HTERT RPE-1 (cell line): Measurements from ENCODE around the gene NCBP2.

Experiments used
- in situ Hi-C: fragments of 300-500 bp; cut with MboI; formaldehyde crosslinking; loops from 4 replicates; pipeline ENCODE4 v1.14.3; 2020; ENCODE audit warnings: low sequenced_read_pairs

NCBP2 gene

DNA sequence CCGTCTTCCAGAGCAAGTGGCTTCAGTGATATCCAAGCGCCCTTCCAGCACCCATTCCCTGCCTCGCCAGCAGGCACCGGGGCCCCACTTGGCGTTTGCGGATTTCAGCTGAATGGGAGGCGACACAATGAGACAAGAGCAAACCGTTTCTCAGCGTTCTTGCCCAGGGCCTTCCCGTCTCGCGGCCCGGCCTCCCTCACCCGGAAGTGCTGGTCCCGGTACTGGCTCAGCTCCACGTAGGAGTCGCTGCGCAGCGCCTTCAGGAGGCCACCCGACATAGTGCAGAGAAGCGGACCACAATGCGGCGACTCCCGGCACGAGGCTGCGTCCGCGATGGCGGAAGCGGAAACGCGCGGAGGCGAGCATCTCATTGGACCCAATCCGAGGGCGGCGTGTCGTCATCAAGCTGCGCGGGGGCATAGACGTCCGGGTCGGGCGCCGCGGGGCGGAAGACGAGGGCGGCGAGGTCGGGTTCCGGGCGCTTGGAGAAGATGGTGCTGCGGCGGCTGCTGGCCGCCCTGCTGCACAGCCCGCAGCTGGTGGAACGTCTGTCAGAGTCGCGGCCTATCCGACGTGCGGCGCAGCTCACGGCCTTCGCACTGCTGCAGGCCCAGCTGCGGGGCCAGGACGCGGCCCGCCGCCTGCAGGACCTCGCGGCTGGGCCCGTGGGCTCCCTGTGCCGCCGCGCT lies at the start of gene NCBP2:
TSS of gene NCBP2 (minus strand) at position 303 of the 689 bp plus-strand sequence. CDS start at position 278, 25 bp downstream.
- in situ Hi-C loops: no loop called here

DNA sequence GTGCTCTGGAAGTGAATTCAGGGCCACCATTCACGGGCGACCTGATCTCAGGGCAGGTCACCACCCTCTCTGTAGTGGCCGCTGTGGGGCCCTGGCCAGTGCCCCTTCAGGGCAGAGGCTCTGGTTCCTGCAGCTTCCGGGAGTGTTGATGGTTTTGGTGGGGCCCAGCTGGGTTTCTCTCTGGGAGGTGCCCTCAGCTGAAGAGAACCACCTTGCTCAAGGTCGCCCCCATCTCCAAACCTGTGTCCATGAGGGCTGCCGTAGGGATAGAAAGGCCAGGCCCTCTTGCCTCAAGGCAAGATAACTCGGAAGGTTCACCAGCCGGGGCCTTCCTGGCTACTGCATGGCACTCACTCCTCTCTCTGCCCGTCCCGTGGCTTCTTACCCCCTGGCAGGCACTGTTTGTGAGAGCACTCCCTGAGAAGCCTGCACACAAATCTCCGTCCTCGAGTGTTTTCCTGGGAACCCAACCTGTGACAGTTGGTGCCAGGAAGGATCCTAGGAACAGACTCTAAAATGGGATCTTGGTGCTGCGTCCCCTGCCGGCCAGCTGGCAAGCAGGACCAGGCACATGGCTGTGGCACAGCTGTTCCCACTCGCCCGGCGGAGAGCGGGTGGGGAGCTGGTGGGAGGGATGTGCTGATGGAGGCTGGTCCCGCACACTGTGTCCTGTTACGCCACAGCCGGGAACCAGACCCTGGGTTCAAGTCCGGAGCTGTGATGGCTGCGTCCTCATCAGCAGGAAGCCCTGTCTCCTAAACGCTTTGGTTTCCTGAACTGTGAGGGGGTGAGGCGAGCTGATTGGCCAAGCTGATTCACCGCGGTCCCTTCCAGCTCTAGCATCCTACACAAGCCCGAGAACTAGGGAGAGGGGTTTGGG lies 49.5 kb upstream of the NCBP2 start:
- in situ Hi-C loops: no loop called here

DNA sequence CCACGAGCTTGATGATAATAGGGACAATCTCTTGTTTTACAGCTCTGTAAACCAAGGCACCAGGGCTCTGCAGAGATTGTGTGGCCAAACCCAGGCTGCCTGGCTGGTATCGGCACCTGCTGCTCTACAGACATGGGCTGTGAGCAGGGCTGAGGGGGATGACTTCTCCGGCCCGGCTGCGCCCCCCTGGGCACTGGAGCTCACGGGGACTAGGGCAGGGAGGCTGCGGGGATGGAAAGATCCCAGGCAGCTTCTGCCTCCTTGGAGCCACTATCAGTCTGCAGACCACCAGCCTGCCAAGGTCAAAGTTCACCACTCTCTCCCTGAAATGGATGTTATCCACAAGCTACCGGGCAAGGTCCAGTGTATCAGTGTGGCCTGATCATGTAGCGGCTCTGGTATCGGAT lies 48.3 kb upstream of the NCBP2 start:
- in situ Hi-C loops: no loop called here

DNA sequence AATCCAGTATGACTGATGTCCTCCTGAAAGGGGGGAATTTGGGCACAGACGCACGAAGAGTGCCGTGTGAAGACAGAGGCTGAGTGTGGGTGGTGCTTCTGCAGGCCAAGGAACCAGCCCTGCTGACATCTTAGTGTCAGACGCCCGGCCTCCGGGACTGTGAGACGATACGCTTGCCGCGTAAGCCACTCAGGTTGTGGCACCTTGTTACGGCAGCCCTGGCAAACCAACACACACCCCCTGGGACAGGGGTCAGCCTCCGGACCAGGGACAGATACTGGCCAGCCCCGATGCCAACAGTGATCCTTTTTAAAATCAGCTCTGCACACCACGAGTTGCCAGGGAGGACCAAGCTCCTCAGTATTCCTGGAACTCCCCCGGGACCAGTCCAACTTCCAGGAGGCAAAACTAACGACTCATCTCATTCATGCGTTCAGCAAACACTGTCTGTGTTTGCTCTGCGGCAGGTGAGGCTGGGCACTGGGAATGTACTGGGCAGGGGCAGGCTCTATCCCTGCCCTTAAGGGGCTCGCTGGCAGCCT lies 47.5 kb upstream of the NCBP2 start:
- in situ Hi-C loops: no loop called here

DNA sequence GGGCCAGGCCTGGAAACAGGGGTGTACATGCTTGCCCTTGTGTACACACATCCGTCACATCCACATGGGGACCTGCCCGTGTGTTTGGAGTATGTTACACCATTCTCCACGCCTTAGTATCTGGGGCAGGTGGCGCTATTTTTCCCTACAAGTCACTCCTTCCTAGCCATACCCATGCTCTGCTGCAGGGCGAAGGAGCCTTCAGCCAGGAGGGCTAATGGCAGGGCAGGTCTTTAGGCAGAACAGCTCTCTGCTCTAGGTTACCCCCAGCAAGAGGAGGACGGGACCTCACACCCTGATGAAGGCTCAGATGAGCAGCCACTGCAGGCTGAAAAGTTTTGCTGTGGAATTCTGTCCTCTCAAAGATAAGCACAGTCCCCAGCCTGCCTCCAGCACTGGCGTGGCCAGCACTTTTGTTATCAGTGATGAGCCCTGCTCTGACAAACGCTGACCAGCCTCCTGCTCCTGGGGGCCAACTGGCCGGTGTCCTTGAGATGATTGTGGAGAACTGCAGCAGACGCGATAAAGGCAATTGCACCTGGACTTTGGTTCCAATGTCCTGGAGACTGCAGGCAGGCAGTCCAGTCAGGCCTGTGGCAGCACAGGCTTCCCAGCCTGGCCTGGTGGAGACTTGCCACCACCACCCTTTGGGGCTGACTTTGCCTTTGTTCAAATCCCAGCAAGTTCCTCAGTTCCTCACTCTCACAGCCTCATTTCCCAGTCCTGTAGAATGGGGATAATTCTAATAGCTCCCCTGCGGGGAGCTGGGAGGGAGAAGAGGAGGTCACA lies 46.1 kb upstream of the NCBP2 start:
- in situ Hi-C loops: no loop called here

DNA sequence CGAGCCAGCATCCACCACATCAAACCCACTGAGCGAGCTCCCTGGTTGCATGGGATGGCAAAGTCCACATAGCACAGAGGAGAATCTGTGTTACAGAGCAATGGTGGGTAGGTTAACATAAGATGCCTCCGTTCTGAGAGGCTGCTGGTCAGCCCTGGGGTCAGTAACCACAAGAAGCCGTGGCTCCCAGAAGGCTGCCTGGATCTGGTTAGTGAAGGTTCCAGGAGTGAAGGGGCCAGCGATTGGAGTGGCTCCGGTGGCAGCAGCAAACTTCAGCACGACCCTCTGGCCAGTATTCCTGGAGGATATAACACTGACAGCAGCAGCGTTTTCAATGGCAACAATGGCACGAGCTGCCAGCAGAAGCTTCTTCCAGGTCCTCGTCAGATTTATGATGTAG lies 44.7 kb upstream of the NCBP2 start:
- in situ Hi-C loops: no loop called here

DNA sequence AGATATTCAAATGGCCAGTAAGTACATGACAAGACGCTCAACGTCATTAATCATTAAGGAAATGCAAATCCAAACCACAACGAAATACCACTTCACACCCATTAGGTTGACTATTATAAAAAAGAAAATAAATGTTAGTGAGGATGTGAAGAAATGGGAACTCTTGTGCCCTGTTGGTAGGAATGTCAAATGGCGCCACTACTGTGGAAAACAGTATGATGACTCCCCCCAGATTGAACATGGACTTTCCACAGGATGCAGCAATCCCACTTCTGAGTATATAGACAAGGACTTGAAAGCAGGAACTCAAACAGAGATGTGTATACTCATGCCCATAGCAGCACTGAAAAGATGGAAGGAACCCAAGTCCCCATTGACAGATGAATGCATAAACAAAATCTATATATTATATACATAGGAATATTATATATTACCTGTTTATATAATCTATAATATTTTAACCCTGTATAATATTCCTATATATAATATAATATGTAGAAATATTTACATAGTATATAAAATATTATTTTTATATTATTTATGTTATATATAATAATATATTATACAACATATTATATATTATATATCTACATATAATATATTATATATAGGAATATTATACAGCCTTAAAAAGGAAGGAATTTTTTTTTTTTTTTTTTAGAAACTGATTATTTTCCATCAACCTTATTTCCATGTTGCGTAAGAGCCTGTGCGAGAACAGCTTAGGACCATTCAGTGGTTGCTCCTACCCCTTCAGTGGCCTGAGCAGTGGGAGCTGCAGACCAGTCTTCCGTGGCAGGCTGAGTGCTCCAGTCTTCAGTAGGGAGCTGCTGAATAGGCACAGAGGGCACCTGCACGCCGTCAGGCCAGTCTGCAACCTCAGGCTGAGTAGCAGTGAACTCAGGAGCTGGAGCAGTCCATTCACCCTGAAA lies 43.9 kb upstream of the NCBP2 start:
- in situ Hi-C loops: no loop called here

DNA sequence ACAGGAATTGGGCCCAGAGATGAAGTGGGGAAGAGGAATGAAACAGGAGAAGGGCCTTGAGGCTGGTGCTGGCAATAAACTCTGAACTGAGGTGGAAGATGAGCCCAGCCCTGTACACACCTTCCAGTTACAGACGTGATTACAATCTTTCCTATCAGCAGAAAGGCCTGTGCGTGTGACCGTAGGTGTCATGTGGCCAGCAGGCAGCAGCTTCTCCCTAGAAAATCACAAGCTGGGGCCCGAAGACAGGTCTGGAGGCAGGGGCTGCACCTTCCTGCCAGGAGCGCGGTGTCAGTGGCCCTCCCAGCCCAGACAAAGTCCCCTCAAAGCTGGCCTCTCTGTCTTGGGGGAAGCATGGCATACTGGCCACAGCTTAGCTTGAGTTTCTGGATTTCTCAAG lies 43.0 kb upstream of the NCBP2 start:
- in situ Hi-C loops: no loop called here

DNA sequence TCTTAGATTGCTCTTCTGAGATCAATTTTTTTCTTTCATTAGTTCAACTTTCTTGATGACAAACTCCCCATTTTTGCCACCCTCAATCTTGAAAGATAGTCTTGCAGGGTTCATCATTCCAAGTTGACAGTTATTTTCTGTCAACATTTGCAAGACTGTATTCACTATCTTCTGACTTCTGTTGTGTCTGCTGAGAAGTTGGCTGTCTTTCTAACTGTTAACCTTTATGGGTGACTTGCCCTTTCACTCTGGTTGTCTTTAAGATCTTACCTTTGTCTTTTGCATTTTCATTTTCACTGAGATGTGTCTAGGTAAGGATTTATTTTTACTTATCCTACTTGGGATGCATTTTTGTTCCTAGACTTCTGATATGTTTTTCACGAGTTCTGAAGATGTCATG lies 40.9 kb upstream of the NCBP2 start:
- in situ Hi-C loops: no loop called here

DNA sequence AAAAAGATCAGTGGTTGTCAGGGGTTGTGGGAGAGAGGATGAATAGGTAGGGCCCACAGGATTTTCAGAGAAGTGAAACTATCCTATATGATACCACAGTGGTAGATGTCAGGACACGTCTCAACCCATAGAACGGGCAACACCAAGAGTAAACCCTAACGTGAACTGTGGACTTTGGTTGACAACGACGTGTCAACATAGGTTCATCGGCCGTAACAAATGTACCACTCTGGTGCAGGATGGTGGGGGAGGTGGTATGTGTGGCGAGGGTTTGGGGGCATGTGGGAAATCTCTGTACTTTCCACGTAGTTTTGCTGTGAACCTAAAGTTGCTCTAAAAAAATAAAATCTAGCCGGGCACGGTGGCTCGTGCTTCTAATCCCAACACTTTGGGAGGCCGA lies 39.3 kb upstream of the NCBP2 start:
- in situ Hi-C loops: no loop called here

DNA sequence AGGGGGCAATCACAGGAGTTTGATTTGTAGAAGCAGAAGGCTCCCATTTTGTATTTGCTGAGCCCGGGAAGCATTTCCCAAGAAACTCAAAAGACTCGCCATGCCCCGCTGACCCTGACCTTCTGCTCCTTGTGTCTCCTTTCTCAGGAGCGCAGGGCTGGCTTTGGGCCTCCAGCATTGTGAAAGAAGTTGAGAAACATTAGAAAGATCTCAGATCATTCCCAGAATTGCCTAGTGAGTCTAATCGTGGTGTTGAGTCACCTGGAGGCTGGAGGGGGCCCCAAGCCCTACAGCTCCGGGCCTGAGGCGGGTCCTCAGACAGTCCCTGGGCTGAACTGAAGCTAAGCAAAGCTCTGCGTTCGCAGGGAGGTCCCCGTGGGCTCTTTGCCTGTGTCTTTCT lies 37.2 kb upstream of the NCBP2 start:
- in situ Hi-C loops: no loop called here

DNA sequence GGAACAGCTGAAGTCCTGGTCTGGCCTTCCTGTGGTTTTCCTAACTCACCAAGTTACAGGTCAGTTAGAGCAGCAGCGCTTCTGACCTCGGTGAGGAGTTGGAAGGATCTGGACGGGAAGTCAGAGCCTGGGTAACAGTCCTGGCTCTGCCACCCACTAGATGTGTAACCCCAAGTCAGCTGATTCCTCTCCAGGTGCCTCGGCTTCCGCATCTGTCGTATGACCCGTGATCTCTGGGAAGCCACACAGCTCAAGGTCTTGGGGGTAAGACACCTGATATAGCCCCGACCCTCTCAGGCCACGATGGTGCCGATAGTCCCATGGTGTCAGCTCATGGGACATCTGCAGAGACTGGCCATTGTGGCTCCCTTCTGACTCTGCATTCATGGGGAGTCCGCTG lies 34.6 kb upstream of the NCBP2 start:
- in situ Hi-C loops: no loop called here

DNA sequence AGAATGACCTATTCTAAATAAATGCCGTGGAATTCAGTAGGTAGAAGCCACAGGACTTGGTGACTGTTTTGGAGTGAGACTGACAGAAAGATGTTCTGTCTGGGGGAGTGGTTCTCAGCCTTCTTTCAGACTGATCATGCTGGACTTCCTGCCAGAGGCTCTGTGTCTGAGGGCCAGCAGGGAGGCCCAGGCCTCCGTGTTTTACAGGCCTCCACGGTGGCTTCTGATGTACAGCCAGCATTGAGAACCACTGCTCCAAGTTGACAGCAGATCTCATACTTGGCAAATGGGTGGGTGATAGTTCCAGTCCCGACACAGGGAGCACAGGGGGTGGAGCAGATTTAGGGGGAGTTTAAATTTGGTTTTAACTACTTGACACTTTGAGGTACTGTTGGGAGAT lies 33.0 kb upstream of the NCBP2 start:
- in situ Hi-C loops: no loop called here

DNA sequence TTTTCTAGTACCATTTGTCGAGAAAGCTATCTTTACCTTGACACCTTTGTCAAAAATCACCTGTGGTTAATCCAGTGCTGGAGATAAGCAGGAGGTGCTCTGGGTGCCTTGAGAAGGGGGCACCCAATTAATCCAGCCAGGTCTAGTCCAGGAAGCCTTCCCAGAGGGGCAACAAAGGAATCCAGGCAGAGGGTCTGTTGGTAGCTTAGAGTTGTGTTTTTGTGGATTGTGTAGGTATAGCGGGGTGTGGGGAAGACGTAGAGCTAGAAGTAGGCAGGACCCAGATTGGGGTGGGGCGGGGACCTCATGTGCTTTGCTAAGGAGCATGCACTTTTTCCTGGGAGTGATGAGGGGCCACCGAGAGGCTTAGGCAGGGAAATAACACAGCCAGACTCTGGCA lies 32.3 kb upstream of the NCBP2 start:
- in situ Hi-C loops: no loop called here

DNA sequence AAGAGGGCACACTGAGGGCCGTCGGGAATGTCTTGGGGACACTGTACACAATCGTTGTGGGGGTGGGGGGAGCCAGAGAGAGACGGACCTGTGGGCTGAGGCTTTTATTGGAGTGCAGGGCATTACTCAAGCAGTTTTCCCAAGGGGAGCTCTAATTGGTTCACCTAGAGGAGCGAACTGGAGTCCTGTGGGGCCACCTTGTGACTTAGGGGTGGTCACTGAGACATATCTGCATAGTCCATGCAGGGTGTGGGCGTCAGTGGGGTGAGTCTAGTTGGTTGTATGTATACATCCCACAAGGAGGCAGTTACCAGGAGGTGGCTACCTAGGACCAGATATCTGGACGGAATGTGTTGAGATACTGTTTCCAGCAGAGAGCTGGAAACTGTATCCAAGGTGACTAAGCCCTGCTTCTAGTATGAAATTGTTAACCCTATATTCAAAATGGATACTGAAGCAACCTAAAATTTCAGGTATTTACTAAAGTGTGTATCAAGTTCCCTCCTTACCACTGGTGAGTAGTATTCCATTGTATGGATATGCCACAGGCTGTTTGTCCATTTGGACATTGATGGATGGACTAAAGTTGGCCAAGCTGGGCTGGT lies 28.9 kb upstream of the NCBP2 start:
- in situ Hi-C loops: no loop called here

DNA sequence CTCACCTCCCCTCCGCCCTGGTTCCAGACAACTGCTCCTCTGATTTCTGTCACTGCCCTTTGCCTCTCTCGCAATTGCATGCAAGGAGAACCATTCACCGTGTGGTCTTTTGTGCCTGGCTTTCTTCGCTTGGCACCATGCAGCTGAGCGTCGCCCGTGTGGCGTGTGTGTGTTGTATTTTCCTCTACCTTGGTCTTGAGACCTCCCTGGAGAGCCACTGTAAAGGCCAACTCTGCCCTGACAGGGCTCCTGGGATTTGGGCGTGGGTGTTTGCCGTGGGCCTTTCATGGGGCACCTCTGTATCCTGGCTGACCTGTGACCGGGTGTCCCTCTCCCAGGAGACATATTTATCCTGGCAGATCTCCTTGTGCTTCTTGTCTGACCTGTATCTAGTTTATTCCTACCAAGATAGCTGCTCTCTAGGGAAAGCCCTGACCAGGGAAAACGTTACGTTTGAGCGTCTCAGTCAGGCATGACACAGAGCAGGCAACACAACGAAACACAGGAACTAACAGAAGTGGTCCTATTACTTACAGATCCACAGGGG lies 28.3 kb upstream of the NCBP2 start:
- in situ Hi-C loops: no loop called here

DNA sequence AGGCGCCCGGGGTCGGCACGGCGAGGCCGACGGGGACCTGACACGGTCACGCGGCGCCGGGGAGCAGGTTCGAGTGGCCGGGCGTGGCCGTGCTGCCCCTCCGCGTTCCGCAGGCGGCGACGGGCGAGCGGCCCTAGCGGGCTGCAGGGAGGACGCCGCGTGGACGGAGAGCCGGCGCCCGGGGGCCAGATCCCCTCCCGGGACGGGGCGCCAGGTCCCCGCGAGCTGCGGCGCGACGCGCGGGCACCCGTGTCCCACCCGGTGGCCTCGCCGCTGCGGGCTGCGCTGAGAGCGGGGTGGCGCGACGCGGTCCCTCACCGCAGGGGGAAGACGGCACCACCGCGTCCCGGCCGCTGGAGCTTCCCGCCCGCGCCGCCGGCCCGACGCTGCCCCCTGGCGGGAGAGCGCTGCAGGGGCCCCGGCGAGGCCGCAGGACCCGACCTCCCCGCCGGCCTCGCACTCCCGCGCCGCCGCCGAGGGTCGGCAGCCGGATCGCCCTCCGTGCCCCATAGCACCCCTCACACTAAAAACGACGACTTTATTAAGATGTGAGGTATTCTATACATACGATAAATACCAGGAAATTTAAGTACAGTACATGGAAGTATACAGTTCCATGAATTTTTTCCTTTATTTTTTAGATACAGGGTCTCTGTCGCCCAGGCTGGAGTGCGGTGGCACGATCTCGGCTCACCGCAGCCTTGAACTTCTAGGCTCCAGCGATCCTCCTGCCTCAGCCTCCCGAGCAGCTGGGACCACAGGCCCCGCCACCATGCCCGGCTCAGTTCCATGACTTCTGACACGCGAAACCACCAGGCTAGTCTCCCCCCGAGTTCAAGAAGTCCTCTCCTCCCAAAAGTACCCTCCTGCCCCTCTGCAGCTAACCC lies 27.6 kb upstream of the NCBP2 start:
- in situ Hi-C loops: no loop called here

DNA sequence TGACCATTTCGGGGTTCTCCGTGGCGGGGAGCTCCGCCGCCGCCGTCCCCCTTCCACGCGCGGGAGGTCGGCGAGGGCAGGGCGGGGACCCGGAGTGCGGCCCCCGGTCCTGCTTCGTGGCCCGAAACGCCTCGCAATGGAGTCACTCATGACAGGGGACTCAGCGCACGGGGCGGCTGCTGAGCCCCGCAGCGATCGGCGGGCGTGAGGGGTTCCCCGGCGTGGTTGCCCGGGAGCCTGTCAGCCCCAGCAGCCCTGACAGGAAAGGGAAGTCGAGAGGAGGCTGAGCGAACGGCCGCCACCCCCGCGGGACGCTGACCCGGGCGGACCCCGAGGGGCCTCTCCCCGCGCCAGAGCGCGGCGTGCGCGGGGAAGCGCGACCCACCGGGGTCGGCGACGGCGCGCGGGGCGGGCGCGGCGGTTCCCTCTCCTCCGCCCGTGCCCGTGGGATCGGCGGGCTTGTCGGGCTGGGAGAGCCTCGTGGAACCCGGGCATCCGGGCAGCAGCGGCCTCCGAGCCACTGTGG lies 26.9 kb upstream of the NCBP2 start:
- in situ Hi-C loops: no loop called here
